Activated naive CD8-positive, alpha-beta T cell treated with anti-CD3 and anti-CD28 coated beads, Interleukin-2, amount 10 ng/mL, durations not matched to agents 7 days and 5 days (primary cell): ENCODE results near the gene CTXN1. TPM values are rescaled to one million over a fixed set of nuclear protein-coding genes. Genes with fewer than 3 reads are reported as not detected.
A peak's percentile ranks its signal among the peaks of the same experiment; 100 is the strongest.
"Not testable (repeated sequence)": the region's sequence is repeated elsewhere in the genome, so short reads cannot be mapped to it uniquely, and the experiment has no call there.

Experiments
- ATAC-seq: fragments of 150-1000 bp; cut with Tn5 transposase; one replicate; pipeline ENCODE4 v1.10.0; 2021; ENCODE audit warnings: low read depth, moderate library complexity
- POLR2A ChIA-PET: fragments of 350-600 bp; sonication (Branson Sonifier 250); formaldehyde crosslinking; loops from one replicate; lab custom pipeline; 2021; ENCODE audit warnings: antibody characterized with exemption; lab: Charles Lee
- DNase-seq: peaks from one replicate; pipeline ENCODE4 v3.0.0; 2021
- H3K27ac Mint-ChIP-seq: one replicate; pipeline ENCODE4 v1.8.0; 2022; ENCODE audit warnings: mild to moderate bottlenecking, mixed read lengths
- H3K27me3 Mint-ChIP-seq: one replicate; pipeline ENCODE4 v1.8.0; 2022; ENCODE audit warnings: mild to moderate bottlenecking, moderate library complexity, mixed read lengths
- H3K36me3 Mint-ChIP-seq: one replicate; pipeline ENCODE4 v1.8.0; 2021; ENCODE audit warnings: mild to moderate bottlenecking, mixed read lengths
- H3K4me1 Mint-ChIP-seq: one replicate; pipeline ENCODE4 v1.8.0; 2021; ENCODE audit warnings: mixed read lengths
- H3K4me3 Mint-ChIP-seq: one replicate; pipeline ENCODE4 v1.8.0; 2022; ENCODE audit warnings: mild to moderate bottlenecking, moderate library complexity, mixed read lengths
- H3K9me3 Mint-ChIP-seq: one replicate; pipeline ENCODE4 v1.8.0; 2021; ENCODE audit warnings: mixed read lengths
- total RNA-seq, 2 experiments: library from RNA; stranded (reverse); gene quantifications; one replicate each; pipeline ENCODE4 v1.2.3, GENCODE V29; 2021

The CTXN1 gene
- total RNA-seq, 2 experiments from 2014 or later, result not detected

DNA sequence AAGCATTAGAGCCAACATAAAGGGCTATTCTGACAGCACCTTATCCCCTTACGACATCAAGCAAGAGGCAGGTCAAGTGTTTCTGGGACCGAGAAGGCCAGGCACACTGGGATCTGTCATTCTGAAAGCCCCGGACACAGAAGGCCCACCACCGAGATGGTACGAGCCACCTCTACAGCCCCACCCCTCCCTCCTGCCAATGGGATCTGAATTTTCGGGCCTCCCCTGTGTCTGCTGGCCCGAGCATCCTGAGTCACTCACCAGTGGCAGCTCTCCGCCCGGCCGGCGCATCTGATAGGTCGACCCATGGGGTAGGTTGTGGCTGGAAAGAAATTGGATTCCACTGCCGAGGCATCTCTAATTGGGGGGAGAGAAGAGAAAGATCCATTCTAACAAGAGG, 14.9 kb upstream of the CTXN1 start:
- Mint-ChIP-seq H3K9me3 (no peaks in the 10 kb centered on the region), H3K27me3 (no peaks in the 10 kb centered on the region), H3K4me1 (peaks cover 20% of the 10 kb centered on the region), H3K27ac (no peak overlapping the region), H3K4me3 (no peak overlapping the region), H3K36me3 (peaks cover 10% of the 10 kb centered on the region)
- no peak for DNase-seq
- ATAC-seq, result no peak
- POLR2A ChIA-PET, result interaction anchor here (0.8 kb wide), 1 partner anchor 12 kb away, joined by 6 read pairs; no protein-coding TSS in a partner anchor

DNA sequence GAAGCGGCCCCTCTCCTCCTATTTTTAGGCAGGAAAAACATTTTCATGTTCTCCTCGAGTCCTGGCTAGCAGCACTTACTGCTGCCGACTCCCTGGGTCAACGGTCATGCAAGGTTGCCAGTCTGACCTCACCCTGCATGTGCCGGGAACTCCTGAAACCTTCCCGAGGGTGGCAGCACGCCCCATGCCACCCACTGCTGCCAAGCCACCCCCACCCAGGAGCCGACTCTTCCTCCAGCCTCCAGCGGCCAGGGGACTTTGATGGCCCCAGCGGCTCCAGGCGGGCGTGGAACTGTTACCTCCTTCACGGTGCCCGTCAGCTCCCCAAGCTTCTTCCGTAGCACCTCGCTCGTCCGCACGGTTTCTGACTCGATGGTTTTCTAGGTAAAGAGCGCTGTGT, 8.8 kb upstream of the CTXN1 start:
- peaks cover 5% of the 10 kb centered on the region for H3K36me3 Mint-ChIP-seq
- POLR2A ChIA-PET, result no interaction called here

DNA sequence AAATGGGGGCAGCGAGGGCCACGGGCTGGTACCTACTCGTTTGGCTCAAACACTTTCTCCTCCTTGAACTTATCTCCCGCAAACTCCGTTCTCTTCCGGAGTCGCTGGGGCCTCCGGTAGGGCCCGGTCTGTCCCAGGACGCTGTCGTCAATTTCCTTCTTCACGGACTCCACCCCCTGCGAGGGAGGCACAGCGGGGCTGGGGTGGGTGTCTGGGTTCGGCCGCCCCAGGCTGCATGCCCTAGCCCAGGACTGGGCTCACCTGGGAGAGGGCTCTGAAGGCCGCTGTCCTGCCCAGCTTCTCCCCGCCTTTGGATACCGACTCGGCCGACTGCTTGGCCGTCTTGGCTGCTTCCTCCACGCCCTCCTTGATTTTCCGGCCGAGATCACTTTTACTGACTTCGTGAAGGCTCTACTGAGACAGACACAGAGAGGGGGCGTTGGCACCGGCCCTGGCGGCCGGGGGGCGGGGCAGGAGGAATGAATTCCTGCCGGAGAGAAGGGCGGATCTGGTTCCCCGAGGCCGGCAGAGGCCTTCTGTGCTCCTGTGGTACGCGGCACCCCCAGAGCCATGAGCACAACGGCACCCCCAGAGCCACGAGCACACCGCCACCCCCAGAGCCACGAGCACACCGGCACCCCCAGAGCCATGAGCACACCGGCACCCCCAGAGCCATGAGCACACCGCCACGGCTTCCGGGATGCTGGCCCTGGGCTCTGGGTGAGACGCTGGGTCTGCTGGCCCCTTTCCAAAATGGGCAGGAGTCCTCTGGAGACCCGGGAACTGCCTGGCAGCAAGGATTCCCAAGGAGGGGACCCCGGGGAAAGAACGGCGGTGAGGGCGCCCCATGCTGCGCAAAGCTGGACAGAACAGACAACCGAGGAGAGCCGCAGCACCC, 8.1 kb upstream of the CTXN1 start:
- H3K27ac Mint-ChIP-seq, result no peak overlapping the region
- no peaks in the 10 kb centered on the region for H3K27me3 Mint-ChIP-seq
- peaks cover 5% of the 10 kb centered on the region for H3K36me3 Mint-ChIP-seq
- ATAC-seq (no peak), DNase-seq (no peak)
- H3K4me1 Mint-ChIP-seq, result peaks cover 3% of the 10 kb centered on the region
- H3K9me3 Mint-ChIP-seq, result no peaks in the 10 kb centered on the region
- POLR2A ChIA-PET, result no interaction called here
- no peak overlapping the region for H3K4me3 Mint-ChIP-seq

More for the DNA sequence above, 8.8 kb upstream of the CTXN1 start:
- no peak overlapping the region for H3K4me3 Mint-ChIP-seq
- DNase-seq (no peak), ATAC-seq (no peak)
- H3K27me3 Mint-ChIP-seq, result no peaks in the 10 kb centered on the region
- no peak overlapping the region for H3K27ac Mint-ChIP-seq
- no peaks in the 10 kb centered on the region for H3K9me3 Mint-ChIP-seq
- H3K4me1 Mint-ChIP-seq, result peaks cover 3% of the 10 kb centered on the region

DNA sequence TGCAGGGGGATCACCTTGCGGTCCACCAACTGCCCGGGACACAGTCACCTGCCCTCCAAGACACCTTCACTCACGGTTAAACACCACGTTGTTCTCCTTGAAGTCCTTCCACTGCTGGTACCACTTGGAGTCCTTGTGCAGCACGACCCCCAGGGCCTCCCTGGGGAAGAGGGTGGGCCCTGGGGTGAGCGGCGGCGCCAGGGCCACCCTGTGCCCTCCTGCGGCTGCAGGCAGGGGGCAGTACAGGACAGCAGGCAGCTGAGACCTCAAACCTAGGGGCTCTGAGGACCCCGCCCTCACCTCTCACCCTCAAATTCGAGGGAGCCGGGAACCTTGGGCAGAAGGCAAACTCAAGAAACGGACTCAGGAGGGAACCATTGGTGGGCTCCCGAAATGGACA, 7.5 kb upstream of the CTXN1 start:
- H3K4me1 Mint-ChIP-seq, result no peaks in the 10 kb centered on the region
- POLR2A ChIA-PET, result no interaction called here
- no peak overlapping the region for H3K27ac Mint-ChIP-seq
- no peaks in the 10 kb centered on the region for H3K9me3 Mint-ChIP-seq
- no peak overlapping the region for H3K4me3 Mint-ChIP-seq
- ATAC-seq (no peak), DNase-seq (no peak)
- H3K36me3 Mint-ChIP-seq, result peaks cover 2% of the 10 kb centered on the region
- H3K27me3 Mint-ChIP-seq, result no peaks in the 10 kb centered on the region

DNA sequence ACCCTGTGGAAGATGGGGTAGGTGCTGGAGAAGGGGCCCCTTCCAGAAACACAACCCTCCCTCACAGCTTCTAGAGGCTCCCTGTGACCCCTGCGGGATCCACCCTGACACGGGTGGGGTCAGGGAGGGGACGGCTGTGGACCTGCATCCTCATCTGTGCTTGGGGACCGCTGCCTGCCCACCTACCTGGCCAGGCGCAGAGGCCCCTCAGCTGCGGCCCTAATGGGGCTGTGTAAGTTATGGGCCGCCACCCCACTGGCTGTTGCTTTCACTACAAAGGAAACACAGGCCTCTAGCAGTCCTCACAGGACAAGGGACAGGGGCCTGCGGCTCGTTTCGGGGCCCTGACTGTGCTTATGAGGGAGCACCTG, 7.0 kb upstream of the CTXN1 start:
- Mint-ChIP-seq H3K27me3 (no peaks in the 10 kb centered on the region), H3K4me3 (no peak overlapping the region), H3K27ac (no peak overlapping the region), H3K9me3 (no peaks in the 10 kb centered on the region), H3K4me1 (no peaks in the 10 kb centered on the region), H3K36me3 (peaks cover 2% of the 10 kb centered on the region)
- no peak for ATAC-seq
- POLR2A ChIA-PET, result no interaction called here
- no peak for DNase-seq

DNA sequence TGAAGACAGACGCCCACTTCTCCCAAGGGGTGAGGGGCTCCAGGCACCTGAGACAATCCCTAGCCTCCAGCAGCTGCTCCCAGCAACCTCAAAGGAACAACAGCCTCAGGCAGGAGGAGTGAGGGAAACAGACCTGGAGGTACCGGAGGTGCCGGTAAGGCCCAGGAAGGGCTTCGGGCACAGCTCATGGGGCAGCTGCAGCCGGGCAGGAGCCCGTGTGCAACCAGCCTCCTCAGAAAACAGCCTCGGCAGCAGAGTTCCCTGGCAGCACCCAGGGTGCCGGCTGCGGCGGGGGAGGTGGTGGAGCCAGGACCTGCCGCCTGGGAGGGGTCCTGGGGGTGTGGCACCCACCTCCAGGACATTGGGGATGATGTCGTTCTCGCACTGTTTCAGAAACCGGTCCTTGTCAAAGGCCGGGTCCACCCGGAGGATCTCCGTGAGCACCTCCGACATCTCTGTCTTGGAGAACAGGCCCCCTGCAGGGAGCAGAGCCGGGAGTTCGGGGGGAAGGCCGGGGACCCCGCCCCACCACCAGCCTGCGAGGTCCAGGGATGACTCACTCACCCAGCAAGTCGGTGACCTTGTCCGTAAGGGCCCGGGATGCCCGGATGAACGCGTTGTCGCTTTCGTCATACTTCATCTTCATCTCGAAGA, 6.5 kb upstream of the CTXN1 start:
- DNase-seq (no peak), ATAC-seq (no peak)
- Mint-ChIP-seq H3K36me3 (peaks cover 2% of the 10 kb centered on the region), H3K9me3 (no peaks in the 10 kb centered on the region), H3K4me1 (no peaks in the 10 kb centered on the region), H3K27ac (no peak overlapping the region), H3K27me3 (no peaks in the 10 kb centered on the region), H3K4me3 (no peak overlapping the region)
- POLR2A ChIA-PET, result no interaction called here

DNA sequence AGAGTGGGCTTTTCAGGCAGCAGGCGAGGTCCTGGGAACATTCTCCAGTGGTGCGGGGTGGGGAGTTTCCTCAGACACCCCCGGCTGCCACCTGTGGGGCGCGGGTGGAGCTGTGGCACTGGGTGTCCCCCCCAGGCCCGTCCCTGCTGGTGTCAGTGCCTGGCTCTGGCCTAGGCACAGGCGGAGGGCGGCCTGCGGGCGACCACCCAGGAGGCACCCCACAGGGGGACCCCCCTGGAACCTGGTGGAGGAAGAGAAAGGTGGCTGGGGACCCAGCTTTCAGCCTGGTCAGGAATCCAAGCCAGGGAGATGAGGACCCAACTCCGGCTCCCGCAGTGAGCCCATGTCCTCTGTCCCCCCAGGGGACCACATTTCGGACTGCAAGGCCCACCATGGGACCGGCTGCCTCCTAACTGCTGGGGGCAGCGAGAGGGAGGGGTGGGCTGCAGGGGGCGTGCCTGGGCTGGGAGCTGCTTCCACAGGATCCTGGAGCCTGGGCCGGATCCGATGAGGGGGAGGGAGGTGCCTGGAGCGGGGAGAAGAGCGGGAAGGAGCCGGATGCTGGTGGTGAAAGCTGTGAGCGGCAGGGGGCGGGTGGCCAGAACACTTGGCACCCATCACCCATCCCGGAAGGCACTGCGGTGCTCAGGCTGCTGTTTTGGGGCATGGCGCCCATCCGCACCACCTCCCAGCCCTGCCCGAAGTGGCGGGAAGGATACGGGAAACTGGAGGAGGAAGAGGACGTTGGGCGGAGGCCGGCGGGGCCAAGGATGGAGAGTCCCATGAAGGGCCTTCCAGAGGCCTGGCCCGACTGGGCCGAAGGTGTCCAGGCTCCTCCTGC, 5.5 kb upstream of the CTXN1 start:
- H3K4me3 Mint-ChIP-seq, result no peak overlapping the region
- no peak overlapping the region for H3K27ac Mint-ChIP-seq
- POLR2A ChIA-PET, result interaction anchor here (1.3 kb wide), 1 partner anchor 11 kb away, joined by 5 read pairs; the partner anchor contains the start of gene SNAPC2
- H3K27me3 Mint-ChIP-seq, result no peaks in the 10 kb centered on the region
- no peaks in the 10 kb centered on the region for H3K9me3 Mint-ChIP-seq
- DNase-seq (no peak), ATAC-seq (no peak)
- H3K4me1 Mint-ChIP-seq, result no peaks in the 10 kb centered on the region
- peaks cover under 1% of the 10 kb centered on the region for H3K36me3 Mint-ChIP-seq

DNA sequence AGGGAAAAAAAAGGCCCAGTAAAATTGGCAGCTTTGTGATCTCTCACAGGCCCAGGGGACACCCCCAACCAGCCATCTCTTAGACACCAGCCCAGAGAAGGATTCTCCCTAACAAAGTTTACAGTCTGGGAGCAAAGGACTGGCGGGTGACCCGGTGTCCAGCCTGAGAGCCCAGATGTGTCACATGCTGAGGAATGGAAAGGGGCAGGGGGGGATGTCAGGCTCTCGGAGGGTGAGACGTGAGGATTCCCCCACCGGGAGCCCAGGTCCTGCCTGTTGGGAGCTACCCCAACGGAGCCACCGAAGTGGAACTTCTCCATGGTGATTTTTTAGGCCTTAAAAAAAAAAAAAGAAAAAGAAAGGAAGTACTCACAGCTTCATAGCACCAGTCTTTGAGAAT, 4.8 kb upstream of the CTXN1 start:
- ATAC-seq (no peak), DNase-seq (no peak)
- no peaks in the 10 kb centered on the region for H3K36me3 Mint-ChIP-seq
- no peak overlapping the region for H3K4me3 Mint-ChIP-seq
- no peaks in the 10 kb centered on the region for H3K9me3 Mint-ChIP-seq
- POLR2A ChIA-PET, result interaction anchor here (1.3 kb wide), 1 partner anchor 10 kb away, joined by 5 read pairs; the partner anchor contains the start of gene SNAPC2
- no peaks in the 10 kb centered on the region for H3K4me1 Mint-ChIP-seq
- H3K27me3 Mint-ChIP-seq, result no peaks in the 10 kb centered on the region
- H3K27ac Mint-ChIP-seq, result no peak overlapping the region

DNA sequence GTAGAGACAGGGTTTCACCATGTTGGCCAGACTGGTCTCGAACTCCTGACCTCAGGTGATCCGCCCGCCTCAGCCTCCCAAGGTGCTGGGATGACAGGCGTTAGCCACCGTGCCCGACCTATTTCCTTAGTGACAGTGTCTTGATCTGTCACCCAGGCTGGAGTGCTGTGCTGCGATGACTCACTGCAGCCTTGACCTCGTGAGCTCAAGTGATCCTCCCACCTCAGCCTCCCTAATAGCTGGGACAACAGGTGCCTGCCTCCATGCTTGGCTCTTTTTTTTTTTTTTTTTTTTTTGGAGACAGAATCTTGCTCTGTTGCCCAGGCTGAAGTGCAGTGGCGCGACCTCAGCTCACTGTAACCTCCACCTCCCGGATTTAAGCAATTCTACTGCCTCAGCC, 4.1 kb upstream of the CTXN1 start:
- H3K4me1 Mint-ChIP-seq, H3K4me3 Mint-ChIP-seq, H3K36me3 Mint-ChIP-seq, H3K27me3 Mint-ChIP-seq, ATAC-seq, H3K27ac Mint-ChIP-seq, H3K9me3 Mint-ChIP-seq, DNase-seq: not testable (repeated sequence)
- POLR2A ChIA-PET, result interaction anchor here (0.6 to 1.3 kb wide), 2 partner anchors 9 to 861 kb away, joined by 3 to 5 read pairs; partner anchors contain the start of gene SNAPC2

DNA sequence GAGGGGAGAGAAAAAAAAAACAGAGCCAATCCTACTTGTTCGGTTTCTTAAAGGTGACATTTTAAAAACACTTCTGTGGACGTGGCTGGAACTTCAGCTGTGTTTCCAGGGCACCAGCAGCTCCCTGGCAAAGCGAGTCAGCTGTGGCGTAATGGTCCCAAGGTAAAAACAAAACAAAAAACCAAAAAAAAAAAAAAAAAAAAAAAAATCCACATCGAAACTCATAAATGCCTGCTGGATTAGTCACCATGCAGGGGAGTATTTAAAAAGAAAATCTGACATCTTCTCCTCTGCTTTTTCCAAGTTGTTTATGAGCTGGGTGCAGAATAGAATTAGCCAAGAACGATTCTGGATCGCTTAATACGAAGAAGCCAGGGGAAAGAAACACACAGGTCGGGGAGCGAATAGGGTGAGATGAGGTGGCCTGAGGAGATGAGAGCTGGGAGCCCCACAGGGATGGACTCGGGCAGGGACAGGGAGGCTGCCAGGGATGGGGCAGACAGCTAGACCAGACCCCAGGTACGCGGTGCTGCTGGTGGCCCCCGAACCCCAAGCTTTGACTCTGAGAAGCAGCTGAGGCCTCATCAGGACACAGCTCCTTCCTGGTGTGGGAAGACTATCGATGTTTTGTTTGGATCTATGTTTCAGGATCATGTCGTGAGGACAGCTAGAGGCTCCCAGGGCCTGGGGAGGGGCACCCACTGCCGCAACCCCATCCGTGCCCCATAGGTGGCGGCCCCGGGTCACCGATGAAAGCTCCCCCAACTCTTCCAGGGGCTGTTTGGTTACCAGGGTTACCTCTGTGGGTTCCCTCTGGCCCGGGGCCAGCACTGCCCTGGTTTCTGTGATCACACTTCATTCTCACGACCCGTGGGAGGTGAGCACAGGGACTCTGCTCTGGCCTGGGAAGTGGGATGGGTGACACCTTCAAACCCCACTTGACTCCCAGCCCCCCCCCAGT, 3.1 kb upstream of the CTXN1 start:
- POLR2A ChIA-PET, result interaction anchor here (0.8 to 1.3 kb wide), 2 partner anchors 12 to 15 kb away, joined by 6 to 7 read pairs; partner anchors contain the start of gene TIMM44
- ATAC-seq, result peak; percentile 23
- Mint-ChIP-seq H3K4me1 (peaks cover 3% of the 10 kb centered on the region), H3K27me3 (no peaks in the 10 kb centered on the region), H3K4me3 (no peak overlapping the region), H3K9me3 (no peaks in the 10 kb centered on the region), H3K36me3 (no peaks in the 10 kb centered on the region), H3K27ac (no peak overlapping the region)
- DNase-seq, result peak; percentile 72

DNA sequence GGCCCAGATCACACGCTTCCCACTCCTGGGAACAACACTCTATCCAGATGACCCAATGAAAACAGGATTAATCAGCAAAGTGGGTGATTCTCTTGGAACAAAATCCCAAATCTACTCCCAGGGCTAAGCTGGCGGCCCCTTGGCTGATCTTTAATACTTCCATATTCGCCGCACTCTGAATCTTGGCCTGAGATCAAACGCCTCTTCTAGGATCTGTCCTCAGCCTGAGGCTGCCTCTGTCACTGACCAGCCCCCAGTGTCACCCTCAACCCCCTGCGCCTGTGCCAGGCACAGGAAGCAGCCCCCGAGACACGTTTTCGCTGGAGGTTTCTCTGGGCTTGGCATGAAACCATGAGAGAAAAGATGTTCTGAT, 2.4 kb upstream of the CTXN1 start:
- POLR2A ChIA-PET, result no interaction called here
- H3K27me3 Mint-ChIP-seq, result no peaks in the 10 kb centered on the region
- H3K9me3 Mint-ChIP-seq, result no peaks in the 10 kb centered on the region
- ATAC-seq (no peak), DNase-seq (no peak)
- H3K4me3 Mint-ChIP-seq, result no peak overlapping the region
- H3K4me1 Mint-ChIP-seq, result peaks cover 3% of the 10 kb centered on the region
- no peak overlapping the region for H3K27ac Mint-ChIP-seq
- H3K36me3 Mint-ChIP-seq, result no peaks in the 10 kb centered on the region

DNA sequence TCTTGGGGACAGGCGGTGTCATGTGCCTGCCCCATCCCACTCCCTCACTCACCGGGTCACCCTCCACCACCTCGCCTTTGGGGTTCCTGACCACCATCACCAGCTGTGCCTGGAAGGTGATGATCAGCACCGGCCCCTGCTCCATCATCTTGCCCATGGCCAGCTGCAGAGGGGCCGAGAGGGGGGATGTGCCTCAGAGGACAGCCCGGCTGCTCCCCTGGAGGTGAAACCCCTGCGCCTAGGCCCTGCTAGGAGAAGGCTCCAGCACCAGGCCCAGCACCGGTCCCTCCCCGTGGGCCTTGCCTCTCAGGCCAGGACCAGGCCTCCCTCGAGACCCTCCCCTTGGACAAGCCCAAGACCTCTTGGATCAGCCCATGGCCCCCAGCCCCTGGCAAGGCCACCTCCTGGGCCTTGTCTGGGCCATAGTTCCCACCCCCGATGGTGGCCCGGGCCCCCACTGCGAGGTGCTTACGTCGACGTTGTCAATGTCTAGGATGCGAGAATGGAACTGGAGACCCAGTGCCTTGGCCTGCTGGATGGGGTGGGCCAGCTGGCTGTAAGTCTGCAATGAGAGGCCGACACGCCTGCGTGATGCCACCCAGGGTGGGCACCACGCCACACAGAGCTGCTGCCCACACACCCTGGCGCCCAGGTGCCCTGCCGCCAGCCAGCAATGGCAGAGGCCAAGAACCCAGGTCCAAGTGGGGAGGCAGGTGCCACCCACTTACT, 1.8 kb upstream of the CTXN1 start:
- peaks cover 3% of the 10 kb centered on the region for H3K4me1 Mint-ChIP-seq
- H3K27ac Mint-ChIP-seq, result no peak overlapping the region
- H3K4me3 Mint-ChIP-seq, result no peak overlapping the region
- DNase-seq, result peak; percentile 30
- no peak for ATAC-seq
- POLR2A ChIA-PET, result interaction anchor here (1.1 to 1.5 kb wide), 2 partner anchors 16 to 97 kb away, joined by 3 to 9 read pairs; partner anchors contain the start of gene TIMM44
- no peaks in the 10 kb centered on the region for H3K27me3 Mint-ChIP-seq
- no peaks in the 10 kb centered on the region for H3K36me3 Mint-ChIP-seq
- no peaks in the 10 kb centered on the region for H3K9me3 Mint-ChIP-seq
